Activated T-helper 1 cell treated with anti-CD3 and anti-CD28 coated beads, Interleukin-12 subunit alpha, Interleukin-12 subunit beta, Interleukin-2, Interleukin-4 antibody, amounts not matched to agents 30 ng/mL and 10 ng/mL and 1 ng/mL, durations not matched to agents 14 hours and 24 hours and 36 hours (primary cell): ENCODE results near the gene FGD5. TPM values are rescaled to one million over a fixed set of nuclear protein-coding genes. Genes with fewer than 3 reads are reported as not detected.

ENCODE experiments used
- DNase-seq: peaks from one replicate; pipeline ENCODE4 v3.0.0; 2021; ENCODE audit warnings: low spot score
- H3K27ac Mint-ChIP-seq: one replicate; pipeline ENCODE4 v1.8.0; 2021; ENCODE audit warnings: mild to moderate bottlenecking, mixed read lengths
- H3K27me3 Mint-ChIP-seq: one replicate; pipeline ENCODE4 v1.8.0; 2022; ENCODE audit warnings: mild to moderate bottlenecking, moderate library complexity, mixed read lengths; ENCODE audit not compliant: insufficient read depth
- H3K36me3 Mint-ChIP-seq: one replicate; pipeline ENCODE4 v1.8.0; 2021; ENCODE audit warnings: low read depth, mixed read lengths
- H3K4me1 Mint-ChIP-seq: one replicate; pipeline ENCODE4 v1.8.0; 2021; ENCODE audit warnings: low read depth, mixed read lengths
- H3K4me3 Mint-ChIP-seq: one replicate; pipeline ENCODE4 v1.8.0; 2021; ENCODE audit warnings: mild to moderate bottlenecking, moderate library complexity, mixed read lengths
- H3K9me3 Mint-ChIP-seq: one replicate; pipeline ENCODE4 v1.8.0; 2021; ENCODE audit warnings: mixed read lengths
- intact Hi-C: fragments of 100-400 bp; cut with micrococcal nuclease; formaldehyde crosslinking; loops from one replicate; pipeline ENCODE4 v1.15.1; 2024
- total RNA-seq: library from RNA; stranded (reverse); gene quantifications from 2 replicates; pipeline ENCODE4 v1.2.3, GENCODE V29; 2022

FGD5 gene
- total RNA-seq, 1 donor from 2014 or later: not detected

GRCh38 chr3:14926592-14926991, 107.8 kb downstream of the FGD5 start:
- DNase-seq: no peak
- H3K27ac Mint-ChIP-seq: no peak overlapping the region
- no peaks in the 10 kb centered on the region for H3K36me3 Mint-ChIP-seq
- intact Hi-C loops: loop anchor here (5.0 kb wide), 1 partner anchor 126 kb away; no protein-coding TSS in a partner anchor
- H3K27me3 Mint-ChIP-seq: peaks cover 4% of the 10 kb centered on the region
- H3K4me3 Mint-ChIP-seq: no peak overlapping the region
- H3K9me3 Mint-ChIP-seq: no peaks in the 10 kb centered on the region
- H3K4me1 Mint-ChIP-seq: no peaks in the 10 kb centered on the region

- Mint-ChIP-seq H3K27me3 (peaks cover 4% of the 10 kb centered on the region), H3K4me3 (no peak overlapping the region), H3K9me3 (no peaks in the 10 kb centered on the region), H3K4me1 (no peaks in the 10 kb centered on the region), H3K36me3 (no peaks in the 10 kb centered on the region), H3K27ac (no peak overlapping the region)
- intact Hi-C loops: loop anchor here (5.0 kb wide), 1 partner anchor 125 kb away; no protein-coding TSS in a partner anchor
- no peak for DNase-seq
Measured at GRCh38 chr3:14927308-14927707, 108.5 kb downstream of the FGD5 start.

- no peaks in the 10 kb centered on the region for H3K9me3 Mint-ChIP-seq
- no peak for DNase-seq
- H3K4me1 Mint-ChIP-seq: no peaks in the 10 kb centered on the region
- intact Hi-C loops: loop anchor here (5.0 kb wide), 1 partner anchor 123 kb away; no protein-coding TSS in a partner anchor
- no peak overlapping the region for H3K27ac Mint-ChIP-seq
- no peak overlapping the region for H3K4me3 Mint-ChIP-seq
- no peaks in the 10 kb centered on the region for H3K36me3 Mint-ChIP-seq
- H3K27me3 Mint-ChIP-seq: peaks cover 4% of the 10 kb centered on the region
Measured at GRCh38 chr3:14929310-14930074, 110.7 kb downstream of the FGD5 start.

GRCh38 chr3:14933820-14934425, 115.2 kb downstream of the FGD5 start:
- intact Hi-C loops: no loop called here
- no peaks in the 10 kb centered on the region for H3K4me1 Mint-ChIP-seq
- H3K9me3 Mint-ChIP-seq: no peaks in the 10 kb centered on the region
- no peaks in the 10 kb centered on the region for H3K36me3 Mint-ChIP-seq
- H3K4me3 Mint-ChIP-seq: no peak overlapping the region
- no peak for DNase-seq
- no peak overlapping the region for H3K27ac Mint-ChIP-seq
- H3K27me3 Mint-ChIP-seq: peaks cover 4% of the 10 kb centered on the region

GRCh38 chr3:14935592-14936345, 117.0 kb downstream of the FGD5 start:
- H3K36me3 Mint-ChIP-seq: peaks cover 1% of the 10 kb centered on the region
- H3K27me3 Mint-ChIP-seq: peaks cover 3% of the 10 kb centered on the region
- intact Hi-C loops: no loop called here
- H3K4me1 Mint-ChIP-seq: no peaks in the 10 kb centered on the region
- H3K9me3 Mint-ChIP-seq: no peaks in the 10 kb centered on the region
- no peak for DNase-seq
- no peak overlapping the region for H3K4me3 Mint-ChIP-seq
- no peak overlapping the region for H3K27ac Mint-ChIP-seq

GRCh38 chr3:14938954-14939353, 120.2 kb downstream of the FGD5 start:
- intact Hi-C loops: no loop called here
- Mint-ChIP-seq H3K4me1 (peaks cover 4% of the 10 kb centered on the region), H3K27ac (no peak overlapping the region), H3K9me3 (no peaks in the 10 kb centered on the region), H3K27me3 (no peaks in the 10 kb centered on the region), H3K36me3 (peaks cover 10% of the 10 kb centered on the region), H3K4me3 (no peak overlapping the region)
- DNase-seq: no peak

GRCh38 chr3:14941871-14942270, 123.1 kb downstream of the FGD5 start:
- no peak overlapping the region for H3K4me3 Mint-ChIP-seq
- intact Hi-C loops: loop anchor here (10.0 kb wide), 2 partner anchors 507 to 1323 kb away; partner anchors contain the start of genes DPH3 and OXNAD1
- H3K27me3 Mint-ChIP-seq: no peaks in the 10 kb centered on the region
- H3K9me3 Mint-ChIP-seq: no peaks in the 10 kb centered on the region
- no peak overlapping the region for H3K27ac Mint-ChIP-seq
- DNase-seq: no peak
- H3K36me3 Mint-ChIP-seq: peaks cover 24% of the 10 kb centered on the region
- H3K4me1 Mint-ChIP-seq: peaks cover 15% of the 10 kb centered on the region

- Mint-ChIP-seq H3K4me1 (peaks cover 15% of the 10 kb centered on the region), H3K4me3 (no peak overlapping the region), H3K9me3 (no peaks in the 10 kb centered on the region), H3K36me3 (peaks cover 27% of the 10 kb centered on the region), H3K27me3 (no peaks in the 10 kb centered on the region), H3K27ac (no peak overlapping the region)
- intact Hi-C loops: loop anchor here (10.0 kb wide), 2 partner anchors 508 to 1322 kb away; partner anchors contain the start of genes DPH3 and OXNAD1
- no peak for DNase-seq
Measured at GRCh38 chr3:14943042-14943441, 124.3 kb downstream of the FGD5 start.

GRCh38 chr3:14946236-14946635, 127.5 kb downstream of the FGD5 start:
- peak overlapping the region; percentile 97 for H3K4me3 Mint-ChIP-seq
- no peaks in the 10 kb centered on the region for H3K27me3 Mint-ChIP-seq
- peaks cover 38% of the 10 kb centered on the region for H3K4me1 Mint-ChIP-seq
- no peaks in the 10 kb centered on the region for H3K9me3 Mint-ChIP-seq
- peak overlapping the region; percentile 20 for H3K27ac Mint-ChIP-seq
- peaks cover 38% of the 10 kb centered on the region for H3K36me3 Mint-ChIP-seq
- DNase-seq: no peak
- intact Hi-C loops: loop anchor here (2.0 to 10.0 kb wide), 6 partner anchors 481 to 1979 kb away; partner anchors contain the start of genes DPH3, EAF1, METTL6 and OXNAD1

GRCh38 chr3:14946739-14947099, 128.0 kb downstream of the FGD5 start:
- DNase-seq: no peak
- Mint-ChIP-seq H3K4me3 (peak overlapping the region; percentile 97), H3K36me3 (peaks cover 38% of the 10 kb centered on the region), H3K9me3 (no peaks in the 10 kb centered on the region), H3K4me1 (peaks cover 38% of the 10 kb centered on the region), H3K27ac (peak overlapping the region; percentile 95), H3K27me3 (no peaks in the 10 kb centered on the region)
- intact Hi-C loops: loop anchor here (2.0 to 10.0 kb wide), 6 partner anchors 481 to 1979 kb away; partner anchors contain the start of genes DPH3, EAF1, METTL6 and OXNAD1

- intact Hi-C loops: loop anchor here (2.0 to 10.0 kb wide), 6 partner anchors 480 to 1980 kb away; partner anchors contain the start of genes DPH3, EAF1, METTL6 and OXNAD1
- peaks cover 38% of the 10 kb centered on the region for H3K4me1 Mint-ChIP-seq
- H3K9me3 Mint-ChIP-seq: no peaks in the 10 kb centered on the region
- peak within 1 kb of the TSS; percentile 97 for H3K4me3 Mint-ChIP-seq
- H3K36me3 Mint-ChIP-seq: peaks cover 37% of the 10 kb centered on the region
- H3K27ac Mint-ChIP-seq: peak within 1 kb of the TSS; percentile 100
- H3K27me3 Mint-ChIP-seq: no peaks in the 10 kb centered on the region
- DNase-seq: peak; percentile 88
Measured at GRCh38 chr3:14947100-14947885, 128.5 kb downstream of the FGD5 start, which contains the start of gene NR2C2. NR2C2 (plus strand) TSS chr3:14947583; CDS start chr3:15003915, 56,332 bp downstream.
